HG02588 (cell line): ENCODE measurements around the gene OR10V1.
"Not testable (repeated sequence)": the region's sequence is repeated elsewhere in the genome, so short reads cannot be mapped to it uniquely, and the experiment has no call there.

ENCODE experiments used
- ATAC-seq: cut with Tn5 transposase; IDR thresholded peaks from one replicate; pipeline ENCODE4 v1.9.1; 2021; ENCODE audit warnings: mild to moderate bottlenecking, moderate library complexity; ENCODE audit not compliant: unreplicated experiment

Gene OR10V1

DNA sequence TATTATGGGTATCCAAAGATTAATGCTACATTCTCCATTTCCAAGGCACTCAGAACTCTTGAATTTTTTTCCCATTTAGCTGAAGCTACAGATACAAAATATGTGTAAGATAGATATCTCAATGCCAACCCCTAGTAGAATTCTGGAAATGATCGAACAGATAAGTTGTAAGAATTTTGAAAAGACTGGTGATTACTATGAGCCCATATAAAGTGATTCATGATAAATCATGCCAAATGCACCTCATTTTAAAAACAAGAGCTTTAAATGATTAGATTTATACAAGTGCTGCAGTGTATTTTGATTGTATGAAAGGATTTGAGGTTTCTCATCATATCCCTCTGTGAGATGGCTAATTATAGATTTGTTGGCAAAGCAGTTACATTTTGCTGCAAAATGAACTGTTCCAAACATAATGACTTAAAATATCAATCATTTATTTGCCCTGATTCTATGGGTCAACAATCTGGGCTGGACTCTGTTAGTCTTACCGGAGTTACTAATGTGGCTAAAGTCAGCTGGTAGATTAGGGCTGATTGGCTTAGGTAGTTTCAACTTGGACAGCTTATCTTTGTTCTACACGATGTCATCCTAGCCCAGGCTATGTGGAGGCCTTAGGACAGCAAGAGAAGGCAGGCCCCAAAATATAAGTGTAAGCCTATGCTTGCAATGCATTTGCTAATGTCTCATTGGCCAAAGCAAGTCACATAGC lies 3.4 kb downstream of the OR10V1 start:
- ATAC-seq: no peak

DNA sequence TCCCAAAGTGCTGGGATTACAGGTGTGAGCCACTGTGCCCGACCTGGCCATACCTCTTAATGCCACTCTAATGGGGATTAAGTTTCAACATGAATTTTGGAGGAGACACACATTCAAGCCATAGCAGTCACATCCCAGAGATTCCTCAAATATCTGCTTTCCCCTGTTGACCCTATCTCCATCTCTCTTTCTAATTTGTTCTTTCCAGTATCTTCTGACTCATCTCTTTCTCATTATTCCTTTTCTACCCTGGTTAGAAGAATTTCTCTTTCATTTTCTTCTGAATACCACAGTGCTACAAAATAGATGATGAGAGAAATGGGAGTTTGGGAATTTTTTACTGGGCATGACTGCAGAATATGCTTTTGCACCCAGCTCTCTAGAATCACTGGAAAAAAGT lies 5.1 kb downstream of the OR10V1 start:
- ATAC-seq: no peak

DNA sequence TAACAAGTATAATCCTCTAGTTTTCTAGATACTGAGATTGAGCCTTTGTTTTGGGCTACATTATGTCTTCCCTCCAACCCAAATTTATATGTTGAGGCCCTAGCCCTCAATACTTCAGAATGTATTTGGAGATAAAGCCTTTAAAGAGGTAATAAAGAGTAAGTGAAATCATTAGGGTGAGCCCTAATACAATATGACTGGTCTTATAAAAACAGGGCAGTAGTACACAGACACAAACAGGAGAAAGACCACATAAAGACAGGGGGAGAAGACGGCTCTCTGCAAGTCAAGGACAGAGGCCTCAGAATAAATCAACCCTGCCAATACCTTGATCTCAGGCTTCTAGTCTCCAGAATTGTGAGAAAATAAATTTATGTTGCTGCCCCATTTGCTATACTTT lies 6.3 kb downstream of the OR10V1 start:
- ATAC-seq: no peak

DNA sequence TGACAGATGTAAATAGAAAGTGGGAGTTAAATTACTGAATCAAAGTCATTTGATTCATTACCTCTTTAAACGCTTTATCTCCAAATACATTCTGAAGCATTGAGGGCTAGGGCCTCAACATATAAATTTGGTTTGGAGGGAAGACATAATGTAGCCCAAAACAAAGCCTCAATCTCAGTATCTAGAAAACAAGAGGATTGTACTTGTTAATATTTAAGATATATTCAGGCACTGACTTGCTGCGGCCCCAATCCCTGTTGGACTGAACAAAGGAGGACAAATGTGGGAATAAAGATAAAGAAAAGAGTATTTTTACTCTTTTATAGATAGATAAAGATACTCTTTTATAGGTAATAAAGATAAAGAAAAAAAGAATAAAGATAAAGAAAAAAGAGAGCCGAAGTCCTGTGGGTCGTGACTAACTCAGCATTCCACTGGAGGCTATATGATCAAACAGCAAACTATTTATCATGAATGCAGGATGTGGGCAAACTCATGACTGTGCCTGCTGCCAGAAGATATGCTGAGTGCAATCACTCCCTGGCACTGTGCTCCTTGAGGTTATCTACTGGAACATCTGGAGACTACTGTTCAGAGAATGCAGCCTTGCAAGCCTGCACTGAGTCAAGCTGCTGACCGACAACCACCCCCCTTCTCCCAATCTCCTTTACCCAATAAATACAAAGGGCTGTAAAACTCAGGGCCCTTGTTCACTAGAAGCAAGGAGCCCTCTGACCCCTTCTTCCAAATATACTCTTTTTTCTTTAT lies 6.9 kb downstream of the OR10V1 start:
- ATAC-seq: no peak

DNA sequence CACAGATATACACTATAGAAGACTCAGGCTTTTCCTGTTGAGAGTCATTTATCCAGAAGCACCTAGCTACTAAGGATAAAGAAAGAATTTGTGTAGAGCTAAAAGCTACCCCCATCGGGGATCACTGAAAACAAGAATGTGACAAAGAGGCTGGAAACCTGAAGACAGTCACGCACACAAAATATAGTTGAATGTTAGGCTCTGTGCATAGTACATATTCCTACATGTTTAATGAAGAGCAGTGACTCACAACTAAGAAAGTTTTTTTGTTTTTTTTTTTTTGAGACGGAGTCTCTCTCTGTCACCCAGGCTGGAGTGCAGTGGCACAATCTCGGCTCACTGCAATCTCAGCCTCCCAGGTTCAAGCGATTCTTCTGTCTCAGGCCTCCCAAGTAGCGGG lies 8.4 kb downstream of the OR10V1 start:
- no peak for ATAC-seq

DNA sequence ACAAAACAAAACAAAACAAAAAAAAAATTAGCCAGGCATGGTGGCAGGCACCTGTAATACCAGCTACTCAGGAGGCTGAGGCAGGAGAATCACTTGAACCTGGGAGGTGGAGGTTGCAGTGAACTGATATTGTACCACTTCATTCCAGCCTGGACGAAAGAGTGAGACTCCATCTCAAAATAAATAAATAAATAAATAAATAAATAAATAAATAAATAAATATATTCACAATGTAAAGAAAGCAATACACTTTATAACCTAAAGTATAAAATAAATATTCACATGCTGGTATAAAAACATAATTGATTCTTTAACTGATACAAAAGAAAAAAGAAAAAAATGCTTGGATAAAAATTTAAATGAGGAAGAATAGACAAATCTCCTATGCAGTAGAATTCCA lies 10.1 kb downstream of the OR10V1 start:
- not testable (repeated sequence) for ATAC-seq

DNA sequence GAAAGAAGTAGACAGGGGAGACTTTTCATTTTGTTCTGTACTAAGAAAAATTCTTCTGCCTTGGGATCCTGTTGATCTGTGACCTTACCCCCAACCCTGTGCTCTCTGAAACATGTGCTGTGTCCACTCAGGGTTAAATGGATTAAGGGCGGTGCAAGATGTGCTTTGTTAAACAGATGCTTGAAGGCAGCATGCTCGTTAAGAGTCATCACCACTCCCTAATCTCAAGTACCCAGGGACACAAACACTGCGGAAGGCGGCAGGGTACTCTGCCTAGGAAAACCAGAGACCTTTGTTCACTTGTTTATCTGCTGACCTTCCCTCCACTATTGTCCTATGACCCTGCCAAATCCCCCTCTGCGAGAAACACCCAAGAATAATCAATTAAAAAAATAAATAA lies 13.5 kb downstream of the OR10V1 start:
- ATAC-seq: not testable (repeated sequence)

DNA sequence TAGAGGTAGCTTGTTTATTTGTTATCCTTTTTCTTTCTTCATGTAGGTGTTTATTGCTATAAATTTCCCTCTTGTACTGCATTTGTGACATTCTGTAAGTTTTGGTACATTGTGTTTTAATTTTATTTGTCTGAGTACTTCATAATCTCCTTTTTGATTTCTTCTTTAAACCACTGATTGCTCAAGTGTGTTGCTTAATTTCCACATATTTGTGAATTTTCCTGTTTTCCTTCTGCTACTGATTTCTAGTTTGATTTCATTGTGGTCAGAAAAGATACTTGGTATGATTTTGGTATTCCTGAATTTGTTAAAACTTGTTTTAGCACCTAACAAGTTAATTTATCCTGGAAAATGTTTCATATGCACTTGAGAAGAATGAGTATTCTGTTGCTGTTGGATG lies 15.1 kb downstream of the OR10V1 start:
- ATAC-seq: no peak

DNA sequence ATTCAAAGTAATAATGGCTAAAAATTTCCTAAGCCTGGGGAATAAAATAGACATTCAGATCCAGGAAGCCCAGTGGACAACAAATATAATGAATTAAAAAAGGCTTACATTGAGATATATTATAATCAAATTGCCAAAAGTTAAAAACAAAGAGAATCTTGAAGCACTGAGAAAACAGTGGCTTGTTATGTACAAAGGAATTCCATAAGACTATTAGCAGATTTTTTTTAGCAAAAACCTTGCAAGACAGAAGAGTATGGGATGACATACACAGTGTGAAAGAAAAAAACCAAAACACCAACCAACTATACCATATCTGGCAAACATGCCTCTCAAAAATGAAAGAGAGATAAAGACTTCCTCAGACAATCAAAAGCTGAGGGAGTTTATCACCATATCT lies 20.7 kb downstream of the OR10V1 start:
- ATAC-seq: no peak

DNA sequence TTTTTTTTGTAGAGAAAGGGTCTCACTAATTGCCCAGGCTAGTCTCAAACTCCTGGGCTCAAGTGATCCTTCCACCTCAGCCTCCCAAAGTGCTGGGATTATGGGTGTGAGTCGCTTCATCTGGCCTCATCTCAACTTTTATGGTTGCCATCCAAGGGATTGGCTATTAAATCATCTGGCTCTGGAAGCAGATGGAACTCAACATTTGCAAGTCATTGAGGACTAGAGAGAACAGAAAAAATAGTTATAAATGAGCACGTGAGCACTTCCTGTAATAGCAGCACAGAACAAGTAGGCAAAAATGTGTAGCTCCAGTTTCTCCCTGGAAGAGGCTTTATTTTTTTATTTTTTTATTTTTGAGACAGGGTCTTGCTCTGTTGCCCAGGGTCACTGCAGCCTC lies 22.5 kb downstream of the OR10V1 start:
- no peak for ATAC-seq

DNA sequence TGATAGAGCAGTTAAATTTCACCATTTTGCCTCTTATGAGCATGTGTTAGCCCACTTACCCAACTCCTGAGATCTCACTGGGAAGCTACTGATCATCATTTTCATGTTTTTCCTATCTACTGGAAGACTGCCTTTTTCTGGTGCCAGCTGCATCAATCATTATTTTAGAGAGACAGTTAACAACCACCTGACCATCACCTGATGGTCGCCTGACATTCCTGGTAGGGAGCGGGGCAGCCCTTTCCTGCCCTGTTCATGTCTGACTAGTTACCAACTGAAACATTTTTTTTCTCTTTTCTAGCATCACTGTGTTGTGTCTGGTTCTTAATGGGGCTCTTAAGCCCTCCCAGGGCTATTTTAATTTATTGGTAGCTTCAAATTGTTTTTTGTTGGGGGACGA lies 24.6 kb downstream of the OR10V1 start:
- ATAC-seq: no peak

DNA sequence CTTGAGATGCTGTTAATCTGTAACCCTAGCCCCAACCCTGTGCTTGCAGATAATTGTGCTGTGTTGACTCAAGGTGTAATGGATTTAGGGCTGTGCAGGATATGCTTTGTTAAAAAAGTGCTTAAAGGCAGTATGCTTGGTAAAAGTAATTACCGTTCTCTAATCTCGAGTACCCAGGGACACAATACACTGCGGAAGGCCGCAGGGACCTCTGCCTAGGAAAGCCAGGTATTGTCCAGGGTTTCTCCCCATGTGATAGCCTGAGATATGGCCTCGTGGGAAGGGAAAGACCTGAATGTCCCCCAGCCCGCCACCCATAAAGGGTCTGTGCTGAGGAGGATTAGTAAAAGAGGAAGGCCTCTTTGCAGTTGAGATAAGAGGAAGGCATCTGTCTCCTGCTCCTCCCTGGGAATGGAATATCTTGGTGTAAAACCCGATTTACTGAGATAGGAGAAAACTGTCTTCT lies 32.4 kb downstream of the OR10V1 start:
- not testable (repeated sequence) for ATAC-seq

DNA sequence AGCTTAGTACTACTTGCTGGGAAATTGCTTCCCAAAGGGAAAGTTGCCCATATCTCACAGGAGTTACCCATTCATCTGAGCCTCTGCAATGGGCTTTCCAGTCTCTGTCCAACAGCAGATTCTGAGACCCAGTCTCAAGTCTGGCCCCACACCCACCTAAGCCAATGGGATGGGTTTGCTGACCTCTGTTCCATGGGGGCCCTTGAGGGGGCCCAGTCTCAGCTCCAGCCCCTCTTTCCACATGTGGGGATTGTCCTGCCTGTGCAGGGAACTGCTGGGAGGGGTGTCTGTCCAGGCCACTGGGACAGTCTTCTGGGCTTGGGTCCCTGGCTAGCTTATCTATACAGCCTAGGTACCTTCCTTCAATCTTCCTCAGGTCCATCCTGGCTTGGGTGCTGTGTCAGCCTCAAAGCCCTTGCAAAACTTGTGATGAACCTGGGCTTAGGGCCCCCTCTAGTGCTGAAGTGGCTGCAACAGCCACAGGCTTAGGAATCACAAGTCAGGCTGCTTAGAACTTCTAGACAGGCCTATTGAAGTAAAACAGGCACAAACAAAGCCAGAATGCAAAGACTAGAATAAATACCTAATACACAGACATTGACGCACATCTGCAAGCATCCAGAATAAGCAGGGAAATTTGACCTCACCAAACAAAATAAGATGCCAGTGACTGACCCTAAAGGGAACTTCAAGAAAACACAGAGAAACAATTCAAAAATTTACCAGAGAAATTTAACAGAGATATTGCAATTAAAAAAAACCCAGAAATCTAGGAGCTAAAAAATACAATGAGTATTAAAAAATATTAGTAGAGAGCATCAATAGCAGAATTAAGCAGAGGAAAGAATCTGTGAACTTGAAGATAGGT lies 33.1 kb downstream of the OR10V1 start:
- ATAC-seq: peak; percentile 70

DNA sequence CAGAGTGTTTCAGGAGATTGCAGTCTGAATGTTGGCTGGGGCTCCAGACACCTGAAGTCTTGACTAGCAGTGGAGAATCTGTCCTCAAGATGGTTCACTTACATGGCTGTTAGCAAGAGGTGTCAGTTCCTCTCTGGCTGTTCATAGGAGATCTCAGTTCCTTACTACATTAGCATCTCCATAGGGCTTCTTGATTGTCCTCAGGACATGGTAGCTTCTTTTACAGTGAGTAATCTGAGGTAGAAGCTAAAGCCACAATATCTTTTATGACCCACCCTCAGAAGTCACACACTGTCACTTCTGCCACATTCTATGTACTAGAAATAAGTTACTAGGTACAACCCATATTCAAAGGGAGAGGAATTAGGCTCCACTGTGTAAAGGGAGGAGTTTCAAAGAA lies 34.3 kb downstream of the OR10V1 start:
- no peak for ATAC-seq

DNA sequence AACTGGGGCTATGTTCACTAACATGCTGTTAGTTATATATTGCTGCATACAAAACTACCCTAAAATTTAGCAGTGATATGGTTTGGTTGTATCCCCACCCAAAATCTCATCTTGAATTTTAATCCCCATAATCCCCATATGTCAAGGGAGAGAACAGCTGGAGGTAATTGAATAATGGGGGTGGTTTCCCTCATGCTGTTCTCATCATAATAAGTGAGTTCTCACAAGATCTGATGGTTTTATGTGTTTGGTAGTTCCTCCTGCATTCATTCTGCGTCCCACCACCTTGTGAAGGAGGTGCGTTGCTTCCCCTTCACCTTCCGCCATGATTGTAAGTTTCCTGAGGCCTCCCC lies 34.9 kb downstream of the OR10V1 start:
- no peak for ATAC-seq

DNA sequence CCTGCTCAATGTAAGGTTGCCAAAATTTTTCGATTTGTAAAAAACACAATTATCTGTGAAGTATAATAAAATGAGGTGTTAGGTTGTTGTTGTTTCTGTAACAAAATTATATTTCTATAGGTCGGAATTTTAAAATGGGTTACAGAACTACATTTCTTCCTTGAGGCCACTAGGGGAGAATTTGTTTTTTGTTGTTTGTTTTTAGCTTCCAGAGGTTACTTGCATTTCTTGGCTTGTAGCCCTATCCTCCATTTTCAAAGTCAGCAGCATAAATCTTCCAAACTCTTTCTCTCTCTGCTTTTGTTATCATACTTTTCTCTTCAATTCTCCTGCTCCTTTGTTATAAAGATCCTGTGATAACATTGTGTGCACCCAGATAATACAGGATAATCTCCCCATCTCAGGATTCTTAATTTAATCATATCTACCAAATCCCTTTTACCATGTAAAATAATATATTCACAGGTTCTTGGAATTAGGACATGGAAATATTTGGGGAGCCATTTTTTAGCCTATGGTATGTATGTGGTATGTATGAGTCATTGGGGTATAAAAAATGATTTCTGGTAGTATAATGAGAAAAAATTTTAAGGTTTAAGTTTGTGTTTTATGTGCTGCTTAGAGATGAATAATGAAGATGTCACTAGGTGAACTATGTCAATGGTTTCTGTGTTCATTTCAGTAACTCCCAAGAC lies 35.4 kb downstream of the OR10V1 start:
- ATAC-seq: no peak

DNA sequence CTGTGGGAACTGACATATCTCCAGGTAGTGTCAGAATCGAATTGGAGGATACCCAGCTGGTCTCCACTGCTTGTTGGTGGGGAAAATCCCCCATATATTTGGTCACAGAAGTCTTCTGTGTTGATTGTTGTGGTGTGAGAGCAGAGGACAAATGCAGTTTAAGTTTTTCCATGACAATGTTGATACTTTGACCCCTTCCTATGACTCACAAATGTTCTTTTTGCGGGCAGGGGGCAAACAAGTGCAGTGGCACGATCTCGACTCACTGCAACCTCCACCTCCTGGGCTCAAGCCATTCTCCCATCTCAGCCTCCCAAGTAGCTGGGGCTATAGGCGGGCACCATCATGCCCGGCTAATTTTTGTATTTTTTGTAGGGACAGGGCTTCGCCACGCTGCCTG lies 37.4 kb downstream of the OR10V1 start:
- ATAC-seq: no peak

DNA sequence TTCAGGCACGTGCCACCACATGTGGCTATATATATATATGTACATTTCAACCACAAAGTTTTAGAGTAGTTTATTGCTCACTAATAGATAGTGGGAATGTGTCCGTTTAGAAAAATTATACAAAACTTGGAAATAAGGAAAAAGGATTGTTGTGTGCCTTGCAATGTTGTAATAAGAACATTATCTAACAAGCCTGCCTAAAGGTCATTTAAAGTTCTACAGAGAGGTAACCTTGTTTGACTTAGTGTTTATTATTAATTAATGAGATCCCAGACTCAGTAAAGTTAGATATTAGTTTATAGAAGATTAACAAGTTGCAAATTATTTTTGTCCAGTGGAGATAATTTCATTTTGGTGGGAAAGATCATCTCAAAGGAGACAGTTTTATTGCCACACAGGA lies 39.4 kb downstream of the OR10V1 start:
- no peak for ATAC-seq

DNA sequence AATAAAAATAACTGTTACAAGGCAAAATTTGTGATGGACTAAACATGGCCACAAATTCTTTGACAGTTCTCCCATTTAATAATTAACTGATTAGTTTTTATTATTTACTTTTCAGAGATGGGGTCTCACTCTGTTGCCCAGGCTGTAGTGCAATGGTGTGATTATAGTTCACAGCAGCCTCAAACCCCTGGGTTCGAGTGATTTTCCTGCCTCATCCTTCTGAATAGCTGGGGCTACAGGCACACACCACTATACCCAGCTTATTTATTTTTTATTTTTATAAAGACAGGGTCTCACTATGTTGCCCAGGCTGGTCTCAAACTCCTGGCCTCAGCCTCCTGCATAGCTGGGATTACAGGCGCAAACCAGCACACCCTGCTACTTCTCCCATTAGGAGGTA lies 40.4 kb downstream of the OR10V1 start:
- no peak for ATAC-seq

DNA sequence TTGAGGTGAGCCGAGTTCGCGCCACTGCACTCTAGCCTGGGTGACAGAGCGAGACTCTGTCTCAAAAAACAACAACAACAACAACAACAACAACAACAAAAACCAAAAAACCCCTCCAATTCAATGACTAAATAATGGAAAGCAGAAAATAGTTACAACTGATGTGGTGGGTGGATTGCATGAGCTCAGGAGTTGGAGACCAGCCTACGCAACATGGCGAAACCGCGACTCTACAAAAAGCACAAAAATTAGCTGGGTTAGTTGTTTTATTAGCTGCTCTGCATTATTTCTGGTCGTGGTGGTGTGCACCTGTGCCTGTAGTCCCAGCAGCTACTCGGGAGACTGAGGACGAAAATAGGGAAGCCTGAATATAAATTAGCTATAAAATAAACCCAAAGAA lies 42.2 kb downstream of the OR10V1 start:
- no peak for ATAC-seq

DNA sequence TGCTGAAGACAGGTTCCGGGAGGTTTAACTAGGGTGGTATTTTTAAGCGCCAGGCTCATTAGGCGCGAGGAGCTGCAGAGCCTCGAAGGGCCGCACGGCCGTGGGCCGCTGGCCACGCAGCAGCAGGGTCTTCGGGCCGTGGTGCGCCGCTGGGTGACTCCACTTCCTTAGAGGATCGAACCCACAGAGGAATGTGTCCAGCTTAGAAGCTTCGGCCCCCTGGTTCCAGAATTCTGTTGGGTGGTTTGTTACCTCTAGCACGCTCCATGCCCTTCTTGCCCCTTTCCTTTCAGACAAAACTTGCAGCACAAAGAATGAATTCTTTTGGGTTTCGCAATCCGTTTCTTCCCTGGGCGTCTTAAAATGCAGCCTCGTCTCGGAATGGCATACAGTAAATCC lies 44.0 kb downstream of the OR10V1 start:
- peak; percentile 16 for ATAC-seq
